Thyroid gland (tissue), 4 donors: ENCODE data around the gene PJA1.

Experiments
- CTCF ChIP-seq, 6 experiments: fragments of 200-600 bp in 3 of 6; fragments of 450-650 bp in 3 of 6; sonication (generic) in 3 of 6; IDR thresholded peaks; one replicate each; pipeline ENCODE4 v1.5.1; 2016 to 2019; ENCODE audit warnings: antibody characterized with exemption in 6 of 6, mild to moderate bottlenecking in 2 of 6, inconsistent platforms in 1 of 6, moderate library complexity in 1 of 6
- POLR2A ChIP-seq, 2 donors: fragments of 450-650 bp; IDR thresholded peaks; one replicate each; pipeline ENCODE4 v1.6.1; 2017; ENCODE audit warnings: antibody characterized with exemption in 2 of 2, mild to moderate bottlenecking in 2 of 2, moderate library complexity in 1 of 2

- TF ChIP-seq CTCF (IDR thresholded peaks at IDR 0.05) (no peak), POLR2A (IDR thresholded peaks at IDR 0.05) (no peak)
Measured at GRCh38 chrX:69140837-69141236, 24.4 kb downstream of the PJA1 start.
